Measurements from ENCODE around the gene DSCAML1. TPM values are rescaled to one million over a fixed set of nuclear protein-coding genes. Genes with fewer than 3 reads are reported as not detected.

DSCAML1 gene
- total and polyA plus RNA-seq, 4 donors: 0.18 to 1.5 (median 1.1) TPM

DNA sequence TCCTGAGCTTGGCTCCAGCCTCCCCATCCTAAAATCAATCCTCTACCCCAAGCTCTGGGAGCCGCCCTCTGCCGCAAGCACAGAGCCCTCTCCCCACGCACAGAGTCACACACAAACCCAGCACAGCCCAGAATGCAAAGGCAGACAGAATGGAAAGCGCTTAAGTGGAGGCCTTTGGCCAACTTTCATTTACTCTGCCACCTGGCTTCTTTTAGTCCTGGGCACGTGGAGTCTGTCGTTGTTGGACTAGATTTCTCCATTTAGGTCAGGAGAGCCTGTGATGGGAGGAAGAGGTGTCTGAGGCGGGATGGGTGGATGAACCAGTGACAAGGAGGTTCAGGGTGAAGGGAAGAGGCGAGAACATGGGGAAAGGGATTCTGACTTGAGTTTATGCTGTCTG, 191.7 kb downstream of the DSCAML1 start:
- no peak for DNase-seq
- no peak for ATAC-seq (ENCODE audit: insufficient read depth, low FRiP score)
- H3K27ac ChIP-seq (ENCODE audit: low read depth in 1 of 2, low read length in 1 of 2): no peak overlapping the region

DNA sequence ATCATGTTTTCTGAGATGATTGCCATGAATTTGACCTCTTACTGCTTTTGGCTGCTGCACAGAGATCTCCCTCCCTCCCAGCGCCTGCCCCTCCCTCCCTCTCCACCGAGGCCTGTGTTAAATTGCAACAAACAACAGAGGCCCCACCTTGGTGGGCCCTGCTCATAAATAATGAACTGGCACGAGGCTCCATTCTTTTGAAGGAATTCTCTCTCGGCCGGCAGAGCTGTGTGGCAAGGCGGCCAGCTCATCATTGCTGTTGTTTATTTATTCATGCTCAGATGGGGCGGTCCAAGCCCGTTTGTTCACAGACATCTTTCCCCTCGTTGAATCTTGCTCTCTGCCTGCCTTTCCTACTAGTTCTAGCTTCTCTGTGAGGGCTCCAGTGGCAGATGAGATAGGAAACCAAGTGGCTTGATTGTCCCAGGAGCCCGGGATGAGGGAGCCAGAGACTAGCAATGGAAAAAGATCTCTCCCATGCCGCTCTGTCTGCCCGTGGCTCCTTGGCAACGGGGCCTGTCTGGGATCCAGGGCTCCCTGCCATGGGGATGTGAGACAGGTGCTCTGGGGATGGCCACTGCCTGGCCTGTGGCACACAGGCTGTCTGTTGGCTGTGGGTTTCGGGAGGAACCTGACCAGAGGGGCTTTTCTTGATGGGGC, 192.6 kb downstream of the DSCAML1 start:
- WGBS, 2 donors: 56 to 57% methylated on average over 14 of the region's 14 CpGs
- Histone ChIP-seq H3K27me3 (ENCODE audit: control insufficient read depth in 3 of 3, insufficient read depth in 3 of 3, low read length in 2 of 3) (peaks cover 0 to 18% (median 5%) of the 10 kb centered on the region in 3 donors), H3K9me3 (ENCODE audit: control insufficient read depth in 4 of 4, insufficient read depth in 3 of 4, low read length in 3 of 4) (no peaks in the 10 kb centered on the region), H3K4me1 (ENCODE audit: control insufficient read depth in 5 of 5, insufficient read depth in 5 of 5, low read length in 5 of 5) (peaks cover 0 to 4% (median 0%) of the 10 kb centered on the region in 5 donors), H3K36me3 (ENCODE audit: control insufficient read depth in 4 of 4, insufficient read depth in 4 of 4, low read length in 4 of 4) (no peaks in the 10 kb centered on the region), H3K9ac (ENCODE audit: insufficient read depth in 1 of 2, low read length in 2 of 2) (no peak overlapping the region), H3K4me3 (no peak overlapping the region), H3K27ac (ENCODE audit: low read depth in 1 of 2, low read length in 1 of 2) (no peak overlapping the region)
- DNase-seq (peak in 1 of 3 donors; percentile 15), ATAC-seq (ENCODE audit: insufficient read depth, low FRiP score) (no peak)
- no peak for TF ChIP-seq CTCF (IDR thresholded peaks at IDR 0.05; ENCODE audit: control extremely low read depth, extremely low read depth)

More for the DNA sequence above, 191.7 kb downstream of the DSCAML1 start:
- H3K9me3 ChIP-seq (ENCODE audit: control insufficient read depth in 4 of 4, insufficient read depth in 3 of 4, low read length in 3 of 4): no peaks in the 10 kb centered on the region
- TF ChIP-seq CTCF (IDR thresholded peaks at IDR 0.05; ENCODE audit: control extremely low read depth, extremely low read depth): no peak
- peaks cover 0 to 11% (median 0%) of the 10 kb centered on the region in 3 donors for H3K27me3 ChIP-seq (ENCODE audit: control insufficient read depth in 3 of 3, insufficient read depth in 3 of 3, low read length in 2 of 3)
- no peak overlapping the region for H3K4me3 ChIP-seq
- no peaks in the 10 kb centered on the region for H3K36me3 ChIP-seq (ENCODE audit: control insufficient read depth in 4 of 4, insufficient read depth in 4 of 4, low read length in 4 of 4)
- H3K9ac ChIP-seq (ENCODE audit: insufficient read depth in 1 of 2, low read length in 2 of 2): no peak overlapping the region
- 94 to 95% methylated on average over 8 of the region's 8 CpGs for WGBS, 2 donors
- H3K4me1 ChIP-seq (ENCODE audit: control insufficient read depth in 5 of 5, insufficient read depth in 5 of 5, low read length in 5 of 5): peaks cover 0 to 4% (median 0%) of the 10 kb centered on the region in 5 donors

DNA sequence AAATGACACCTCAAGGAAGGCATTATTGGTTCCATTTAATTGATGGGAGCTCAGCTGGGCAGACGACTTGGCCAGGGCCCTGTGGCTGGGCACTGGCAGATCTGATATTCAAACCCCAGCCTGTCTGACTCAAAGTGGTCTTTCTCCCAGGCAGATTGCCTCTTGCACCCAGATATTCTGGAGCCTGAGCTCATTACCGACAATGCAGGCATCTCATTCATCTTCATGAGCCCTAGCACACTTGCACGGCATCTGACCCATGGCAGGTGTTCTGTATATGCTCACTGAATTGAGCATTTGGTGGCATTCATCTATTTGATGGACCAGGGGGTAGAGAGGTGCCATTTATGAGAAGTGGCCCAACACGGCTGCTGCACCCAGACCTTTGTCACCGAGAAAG, 193.1 kb downstream of the DSCAML1 start:
- no peak for TF ChIP-seq CTCF (IDR thresholded peaks at IDR 0.05; ENCODE audit: control extremely low read depth, extremely low read depth)
- Histone ChIP-seq H3K9ac (ENCODE audit: insufficient read depth in 1 of 2, low read length in 2 of 2) (no peak overlapping the region), H3K36me3 (ENCODE audit: control insufficient read depth in 4 of 4, insufficient read depth in 4 of 4, low read length in 4 of 4) (no peaks in the 10 kb centered on the region), H3K4me3 (no peak overlapping the region), H3K27ac (ENCODE audit: low read depth in 1 of 2, low read length in 1 of 2) (no peak overlapping the region), H3K27me3 (ENCODE audit: control insufficient read depth in 3 of 3, insufficient read depth in 3 of 3, low read length in 2 of 3) (peaks cover 0 to 23% (median 5%) of the 10 kb centered on the region in 3 donors), H3K4me1 (ENCODE audit: control insufficient read depth in 5 of 5, insufficient read depth in 5 of 5, low read length in 5 of 5) (peaks cover 0 to 4% (median 0%) of the 10 kb centered on the region in 5 donors), H3K9me3 (ENCODE audit: control insufficient read depth in 4 of 4, insufficient read depth in 3 of 4, low read length in 3 of 4) (no peaks in the 10 kb centered on the region)
- ATAC-seq (ENCODE audit: insufficient read depth, low FRiP score) (no peak), DNase-seq (no peak)
- 77% methylated on average over 5 of the region's 5 CpGs for WGBS, 2 donors
